Testis (tissue), 3 donors: ENCODE measurements around the gene ZNF35. TPM values are rescaled to one million over a fixed set of nuclear protein-coding genes. Genes with fewer than 3 reads are reported as not detected.

Experiments
- DNase-seq: peaks from one replicate; pipeline ENCODE4 v3.0.0-alpha.2; 2019
- H3K27ac ChIP-seq, 2 donors: fragments of 200-600 bp; sonication (generic); one replicate each; pipeline ENCODE4 v1.5.1; 2019
- H3K27me3 ChIP-seq: fragments of 200-600 bp; sonication (generic); one replicate; pipeline ENCODE4 v1.5.1; 2019
- H3K36me3 ChIP-seq: fragments of 200-600 bp; sonication (generic); one replicate; pipeline ENCODE4 v1.5.1; 2017; ENCODE audit warnings: low read depth; ENCODE audit errors: missing control alignments
- H3K4me1 ChIP-seq: fragments of 200-600 bp; sonication (generic); one replicate; pipeline ENCODE4 v1.5.1; 2019
- H3K4me3 ChIP-seq, 2 donors: fragments of 200-600 bp; sonication (generic); one replicate each; pipeline ENCODE4 v1.5.1; 2017 to 2019
- H3K9me3 ChIP-seq: fragments of 200-600 bp; sonication (generic); one replicate; pipeline ENCODE4 v1.5.1; 2017
- POLR2A ChIP-seq: fragments of 450-650 bp; IDR thresholded peaks from one replicate; pipeline ENCODE4 v1.6.1; 2017; ENCODE audit warnings: antibody characterized with exemption, mild to moderate bottlenecking, moderate library complexity
- WGBS, 2 donors: methylation state at CpG; one replicate each; pipeline ENCODE4 v1.1.5; 2018; 5-methylcytosine and 5-hydroxymethylcytosine counted together
- intact Hi-C: fragments of 100-400 bp; cut with DNase I; formaldehyde crosslinking; loops from one replicate; pipeline ENCODE4 v1.15.1; 2023; ENCODE audit warnings: low total_unique reads
- polyA plus RNA-seq: library from polyadenylated mRNA; stranded (reverse); fragments of 350-450 nt; fragmentation: Illumina TruSeq; extraction: RNeasy Lipid Tissue Mini Kit (QIAGEN cat#74804); gene quantifications from one replicate; pipeline ENCODE4 v1.2.3, GENCODE V29; 2014; ENCODE audit warnings: low read depth, low replicate concordance; ENCODE audit not compliant: insufficient read depth
- total RNA-seq, 2 donors: library from RNA; depleted of rRNA; stranded (reverse); fragments of >200 nt; gene quantifications; one replicate each; pipeline ENCODE4 v1.2.3, GENCODE V29; 2016
- TF ChIP-seq, protein P1 (sequence below), 3 experiments: fragments of 450-650 bp in 2 of 3; fragments of 200-600 bp in 1 of 3; sonication (generic) in 1 of 3; IDR thresholded peaks; one replicate each; pipeline ENCODE4 v1.5.1; 2016 to 2019; ENCODE audit warnings: antibody characterized with exemption in 3 of 3, mild to moderate bottlenecking in 2 of 3, moderate library complexity in 1 of 3

The ZNF35 gene
- total and polyA plus RNA-seq, 3 donors from 2014 or later: 19.8 to 26.6 (median 20.3) TPM

GRCh38 chr3:44649709-44650108 is 1.2 kb downstream of the ZNF35 start:
- Histone ChIP-seq H3K27ac (no peak overlapping the region), H3K27me3 (no peaks in the 10 kb centered on the region), H3K36me3 (no peaks in the 10 kb centered on the region), H3K4me1 (peaks cover 9% of the 10 kb centered on the region), H3K9me3 (no peaks in the 10 kb centered on the region), H3K4me3 (no peak overlapping the region)
- 84 to 86% methylated on average over 1 of the region's 1 CpG for WGBS, 2 donors
- no peak for DNase-seq
- intact Hi-C loops: no loop called here
- TF ChIP-seq, protein P1, sequence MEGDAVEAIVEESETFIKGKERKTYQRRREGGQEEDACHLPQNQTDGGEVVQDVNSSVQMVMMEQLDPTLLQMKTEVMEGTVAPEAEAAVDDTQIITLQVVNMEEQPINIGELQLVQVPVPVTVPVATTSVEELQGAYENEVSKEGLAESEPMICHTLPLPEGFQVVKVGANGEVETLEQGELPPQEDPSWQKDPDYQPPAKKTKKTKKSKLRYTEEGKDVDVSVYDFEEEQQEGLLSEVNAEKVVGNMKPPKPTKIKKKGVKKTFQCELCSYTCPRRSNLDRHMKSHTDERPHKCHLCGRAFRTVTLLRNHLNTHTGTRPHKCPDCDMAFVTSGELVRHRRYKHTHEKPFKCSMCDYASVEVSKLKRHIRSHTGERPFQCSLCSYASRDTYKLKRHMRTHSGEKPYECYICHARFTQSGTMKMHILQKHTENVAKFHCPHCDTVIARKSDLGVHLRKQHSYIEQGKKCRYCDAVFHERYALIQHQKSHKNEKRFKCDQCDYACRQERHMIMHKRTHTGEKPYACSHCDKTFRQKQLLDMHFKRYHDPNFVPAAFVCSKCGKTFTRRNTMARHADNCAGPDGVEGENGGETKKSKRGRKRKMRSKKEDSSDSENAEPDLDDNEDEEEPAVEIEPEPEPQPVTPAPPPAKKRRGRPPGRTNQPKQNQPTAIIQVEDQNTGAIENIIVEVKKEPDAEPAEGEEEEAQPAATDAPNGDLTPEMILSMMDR (IDR thresholded peaks at IDR 0.05): no peak
- TF ChIP-seq POLR2A: no peak

DNA sequence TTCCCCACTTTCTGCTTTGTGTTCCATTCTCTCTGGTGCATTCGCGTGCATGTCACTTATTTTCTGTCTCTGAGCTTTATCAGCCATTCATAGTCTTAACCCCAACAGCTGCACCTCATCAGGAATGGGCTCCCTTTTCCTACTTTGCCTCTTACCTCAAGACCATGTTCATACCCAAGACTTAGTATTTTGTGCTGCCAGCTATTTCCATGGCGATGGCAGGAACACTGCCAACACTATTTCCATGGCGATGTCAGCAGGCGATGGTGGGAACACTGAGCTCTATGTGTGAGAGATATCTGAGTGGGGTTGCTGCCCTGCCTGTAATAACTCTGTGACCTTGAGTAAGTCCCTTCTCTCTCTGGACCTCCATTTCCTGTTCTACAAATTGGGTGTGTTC is 5.5 kb downstream of the ZNF35 start:
- H3K4me3 ChIP-seq: no peak overlapping the region
- no peak for TF ChIP-seq POLR2A
- TF ChIP-seq, protein P1 (IDR thresholded peaks at IDR 0.05): no peak

GRCh38 chr3:44659015-44659414 is 10.5 kb downstream of the ZNF35 start:
- Histone ChIP-seq H3K27me3 (no peaks in the 10 kb centered on the region), H3K9me3 (no peaks in the 10 kb centered on the region), H3K4me3 (no peak overlapping the region), H3K36me3 (no peaks in the 10 kb centered on the region), H3K27ac (no peak overlapping the region), H3K4me1 (no peaks in the 10 kb centered on the region)
- 95% methylated on average over 7 of the region's 7 CpGs for WGBS, 2 donors
- DNase-seq: no peak
- intact Hi-C loops: no loop called here
- TF ChIP-seq, protein P1 (IDR thresholded peaks at IDR 0.05): no peak
- no peak for TF ChIP-seq POLR2A

More for the DNA sequence above, 5.5 kb downstream of the ZNF35 start:
- no peaks in the 10 kb centered on the region for H3K9me3 ChIP-seq
- intact Hi-C loops: no loop called here
- WGBS, 2 donors: 93 to 95% methylated on average over 5 of the region's 5 CpGs
- peaks cover 8% of the 10 kb centered on the region for H3K4me1 ChIP-seq
- DNase-seq: no peak
- H3K36me3 ChIP-seq: no peaks in the 10 kb centered on the region
- H3K27me3 ChIP-seq: no peaks in the 10 kb centered on the region
- no peak overlapping the region for H3K27ac ChIP-seq

GRCh38 chr3:44659434-44659833 is 10.9 kb downstream of the ZNF35 start:
- WGBS, 2 donors: 96 to 98% methylated on average over 6 of the region's 6 CpGs
- H3K9me3 ChIP-seq: no peaks in the 10 kb centered on the region
- intact Hi-C loops: no loop called here

GRCh38 chr3:44661189-44661588 is 12.7 kb downstream of the ZNF35 start:
- intact Hi-C loops: no loop called here
- TF ChIP-seq POLR2A: no peak
- TF ChIP-seq, protein P1 (IDR thresholded peaks at IDR 0.05): no peak
- Histone ChIP-seq H3K27ac (no peak overlapping the region), H3K27me3 (no peaks in the 10 kb centered on the region), H3K9me3 (no peaks in the 10 kb centered on the region), H3K4me1 (no peaks in the 10 kb centered on the region), H3K36me3 (no peaks in the 10 kb centered on the region), H3K4me3 (no peak overlapping the region)
- 94 to 97% methylated on average over 2 of the region's 2 CpGs for WGBS, 2 donors
- DNase-seq: no peak

More at GRCh38 chr3:44659434-44659833, 10.9 kb downstream of the ZNF35 start:
- Histone ChIP-seq H3K4me3 (no peak overlapping the region), H3K4me1 (no peaks in the 10 kb centered on the region), H3K27me3 (no peaks in the 10 kb centered on the region), H3K36me3 (no peaks in the 10 kb centered on the region), H3K27ac (no peak overlapping the region)
- no peak for TF ChIP-seq POLR2A
- TF ChIP-seq, protein P1 (IDR thresholded peaks at IDR 0.05): no peak
- no peak for DNase-seq
